Measurements from ENCODE around the gene SFSWAP. TPM values are rescaled to one million over a fixed set of nuclear protein-coding genes. Genes with fewer than 3 reads are reported as not detected.

SFSWAP gene
- total RNA-seq, 1 experiment from 2014 or later = 50.4 TPM

- Histone ChIP-seq H2AFZ (ENCODE audit: low read depth, low read length, poor library complexity, severe bottlenecking) (no peak overlapping the region), H3K36me3 (ENCODE audit: control insufficient read depth in 1 of 2, insufficient read depth in 2 of 2, low read length in 2 of 2) (peaks cover 9 to 22% of the 10 kb centered on the region in 2 experiments; a peak in 3 of 4 replicates), H3K27ac (ENCODE audit: low read depth, low read length) (no peak overlapping the region), H3K27me3 (ENCODE audit: insufficient read depth, low read length) (no peaks in the 10 kb centered on the region), H3K4me1 (ENCODE audit: control insufficient read depth in 1 of 2, insufficient read depth in 2 of 2, low read length in 2 of 2) (peaks cover 5 to 8% of the 10 kb centered on the region in 2 experiments; a peak in 3 of 4 replicates), H3K4me2 (ENCODE audit: low read length) (no peak overlapping the region), H3K9me2 (ENCODE audit: insufficient read depth) (no peaks in the 10 kb centered on the region), H3K79me2 (ENCODE audit: insufficient read depth, low read length) (no peaks in the 10 kb centered on the region), H4K20me1 (ENCODE audit: insufficient read depth) (no peaks in the 10 kb centered on the region), H3K4me3 (replicated peaks in 1 of 2; ENCODE audit: low read depth in 1 of 2, low read length in 2 of 2) (no peak overlapping the region), H3K9me3 (ENCODE audit: control insufficient read depth in 1 of 2, insufficient read depth in 1 of 2, low read depth in 1 of 2, low read length in 2 of 2) (no peaks in the 10 kb centered on the region), H3K9ac (ENCODE audit: low read length) (no peak overlapping the region)
- POLR2A ChIA-PET = no interaction called here
- no peak for ATAC-seq
- no peak for TF ChIP-seq ELF1 (IDR thresholded peaks at IDR 0.05; ENCODE audit: borderline replicate concordance, low read depth)
- TF ChIP-seq MAX (IDR thresholded peaks at IDR 0.05) = no peak
- TF ChIP-seq EZH2phosphoT487 (IDR thresholded peaks at IDR 0.05; ENCODE audit: borderline replicate concordance) = no peak
- TF ChIP-seq FOSL1 (IDR thresholded peaks at IDR 0.05; ENCODE audit: low read depth) = no peak
- no peak for TF ChIP-seq EGR1 (IDR thresholded peaks at IDR 0.05; ENCODE audit: low read depth)
- TF ChIP-seq REST (IDR thresholded peaks at IDR 0.05; ENCODE audit: low read depth) = no peak
- no peak for TF ChIP-seq JUND (IDR thresholded peaks at IDR 0.05)
- no peak for TF ChIP-seq CEBPB (IDR thresholded peaks at IDR 0.05; ENCODE audit: low read depth)
- TF ChIP-seq SP1 (IDR thresholded peaks at IDR 0.05; ENCODE audit: low read depth) = no peak
- TF ChIP-seq POLR2A (IDR thresholded peaks at IDR 0.05; ENCODE audit: borderline replicate concordance, extremely low read depth, insufficient read depth, insufficient read length) = no peak
- TF ChIP-seq SRF (IDR thresholded peaks at IDR 0.05; ENCODE audit: low read depth) = no peak
- no peak for TF ChIP-seq SIN3A (IDR thresholded peaks at IDR 0.05; ENCODE audit: low read depth)
- TF ChIP-seq ZNF274 (IDR thresholded peaks at IDR 0.05; ENCODE audit: low read depth, low read length) = no peak
- no peak for TF ChIP-seq YY1 (IDR thresholded peaks at IDR 0.05; ENCODE audit: extremely low read depth, insufficient replicate concordance, low read depth, low read length)
- RAD21 ChIA-PET (ENCODE audit: low non-redundant PET in 1 of 2, low total read pairs in 2 of 2, uncharacterized antibody in 2 of 2, unreplicated experiment in 2 of 2) = no interaction called here
- BruUV-seq (replicated peaks) = no TSS peak
- DNase-seq (ENCODE audit: low read depth, low spot score) = no peak
- CTCF ChIA-PET = no interaction called here
- intact Hi-C loops (cut with micrococcal nuclease) = no loop called here
These were observed 89.1 kb downstream of the SFSWAP start for GRCh38 chr12:131799828-131800593.
